HG02763 (cell line): ENCODE results near the gene CXCR2.
"Not testable (repeated sequence)": the region's sequence is repeated elsewhere in the genome, so short reads cannot be mapped to it uniquely, and the experiment has no call there.

Source experiments
- ATAC-seq: cut with Tn5 transposase; IDR thresholded peaks from one replicate; pipeline ENCODE4 v1.9.1; 2021; ENCODE audit warnings: mild to moderate bottlenecking, moderate library complexity; ENCODE audit not compliant: unreplicated experiment

The CXCR2 gene

GRCh38 chr2:218125626-218126080, at the start of gene CXCR2:
Gene CXCR2 (plus strand): TSS chr2:218126028. CDS start chr2:218134802, 8,774 bp downstream.
- ATAC-seq: no peak

GRCh38 chr2:218077464-218078216, 48.2 kb upstream of the CXCR2 start:
- no peak for ATAC-seq

GRCh38 chr2:218079943-218080913, 45.6 kb upstream of the CXCR2 start:
- no peak for ATAC-seq

- ATAC-seq: peak; percentile 87
Measured at GRCh38 chr2:218081063-218081462, 44.8 kb upstream of the CXCR2 start.

- ATAC-seq: no peak
Measured at GRCh38 chr2:218081695-218082094, 44.1 kb upstream of the CXCR2 start.

- no peak for ATAC-seq
Measured at GRCh38 chr2:218082586-218083351, 43.1 kb upstream of the CXCR2 start.

- no peak for ATAC-seq
Measured at GRCh38 chr2:218083352-218083676, 42.5 kb upstream of the CXCR2 start.

- no peak for ATAC-seq
Measured at GRCh38 chr2:218086478-218086877, 39.4 kb upstream of the CXCR2 start.

GRCh38 chr2:218089259-218089658, 36.6 kb upstream of the CXCR2 start:
- ATAC-seq: no peak

- no peak for ATAC-seq
Measured at GRCh38 chr2:218091746-218092145, 34.1 kb upstream of the CXCR2 start.

GRCh38 chr2:218093879-218094278, 31.9 kb upstream of the CXCR2 start:
- ATAC-seq: no peak

- no peak for ATAC-seq
Measured at GRCh38 chr2:218095853-218096252, 30.0 kb upstream of the CXCR2 start.

GRCh38 chr2:218097975-218098374, 27.9 kb upstream of the CXCR2 start:
- no peak for ATAC-seq

GRCh38 chr2:218108834-218109233, 17.0 kb upstream of the CXCR2 start:
- ATAC-seq: not testable (repeated sequence)

GRCh38 chr2:218121789-218122188, 4.0 kb upstream of the CXCR2 start:
- ATAC-seq: not testable (repeated sequence)

- not testable (repeated sequence) for ATAC-seq
Measured at GRCh38 chr2:218122286-218122685, 3.5 kb upstream of the CXCR2 start.

- ATAC-seq: no peak
Measured at GRCh38 chr2:218123986-218124385, 1.8 kb upstream of the CXCR2 start.

- no peak for ATAC-seq
Measured at GRCh38 chr2:218125095-218125494, 733 bp upstream of the CXCR2 start.

GRCh38 chr2:218127929-218128455, 2.2 kb downstream of the CXCR2 start:
- ATAC-seq: no peak

- ATAC-seq: no peak
Measured at GRCh38 chr2:218128781-218129457, 3.1 kb downstream of the CXCR2 start.
